CD8-positive, alpha-beta memory T cell (primary cell): ENCODE data around the gene SERTM1. TPM values are rescaled to one million over a fixed set of nuclear protein-coding genes. Genes with fewer than 3 reads are reported as not detected.

Experiments used
- CTCF ChIA-PET: fragments of 350-600 bp; sonication (Branson Sonifier 250); formaldehyde crosslinking; loops from one replicate; lab custom pipeline; 2021; ENCODE audit warnings: antibody characterized with exemption; lab: Charles Lee
- POLR2A ChIA-PET: fragments of 350-600 bp; sonication (Branson Sonifier 250); formaldehyde crosslinking; loops from one replicate; lab custom pipeline; 2021; ENCODE audit warnings: antibody characterized with exemption; lab: Charles Lee
- DNase-seq, 5 donors: peaks; one replicate each; pipeline versions ENCODE4 v3.0.0 to v3.0.0-alpha.2; 2020 to 2022; ENCODE audit warnings: mixed read lengths in 1 of 5
- H3K27ac ChIP-seq: one replicate; pipeline ENCODE4 v1.7.0; 2013; ENCODE audit warnings: low read depth, mild to moderate bottlenecking, low read length, moderate library complexity
- H3K27me3 ChIP-seq: 2 replicates; pipeline ENCODE4 v1.7.0; 2013; ENCODE audit warnings: low read length, mild to moderate bottlenecking; ENCODE audit not compliant: insufficient read depth, poor library complexity, severe bottlenecking
- H3K36me3 ChIP-seq: 2 replicates; pipeline ENCODE4 v1.7.0; 2013; ENCODE audit warnings: mild to moderate bottlenecking, low read length, moderate library complexity; ENCODE audit not compliant: insufficient read depth
- H3K4me1 ChIP-seq: 2 replicates; pipeline ENCODE4 v1.7.0; 2013; ENCODE audit warnings: mild to moderate bottlenecking, low read length, moderate library complexity; ENCODE audit not compliant: insufficient read depth
- H3K4me3 ChIP-seq: 2 replicates; pipeline ENCODE4 v1.7.0; 2013; ENCODE audit warnings: mild to moderate bottlenecking, low read length
- H3K9me3 ChIP-seq: 2 replicates; pipeline ENCODE4 v1.7.0; 2013; ENCODE audit warnings: mild to moderate bottlenecking, low read length
- H3K27ac Mint-ChIP-seq, 8 donors: one replicate each; pipeline ENCODE4 v1.8.0; 2020 to 2021; ENCODE audit warnings: mixed read lengths in 8 of 8, mild to moderate bottlenecking in 6 of 8, inconsistent platforms in 3 of 8, moderate library complexity in 3 of 8
- H3K27me3 Mint-ChIP-seq, 2 donors: one replicate each; pipeline ENCODE4 v1.8.0; 2020 to 2021; ENCODE audit warnings: mixed read lengths in 2 of 2, mild to moderate bottlenecking in 1 of 2, moderate library complexity in 1 of 2
- H3K36me3 Mint-ChIP-seq, 3 donors: one replicate each; pipeline ENCODE4 v1.8.0; 2020 to 2021; ENCODE audit warnings: mixed read lengths in 3 of 3, inconsistent platforms in 1 of 3, mild to moderate bottlenecking in 1 of 3
- H3K4me1 Mint-ChIP-seq, 3 donors: one replicate each; pipeline ENCODE4 v1.8.0; 2020 to 2021; ENCODE audit warnings: mixed read lengths in 3 of 3, inconsistent platforms in 1 of 3, mild to moderate bottlenecking in 1 of 3
- H3K4me3 Mint-ChIP-seq, 7 donors: one replicate each; pipeline ENCODE4 v1.8.0; 2020 to 2021; ENCODE audit warnings: mixed read lengths in 7 of 7, mild to moderate bottlenecking in 6 of 7, moderate library complexity in 4 of 7, inconsistent platforms in 2 of 7
- H3K9me3 Mint-ChIP-seq, 5 donors: one replicate each; pipeline ENCODE4 v1.8.0; 2020 to 2022; ENCODE audit warnings: mixed read lengths in 5 of 5, mild to moderate bottlenecking in 3 of 5, moderate library complexity in 2 of 5, inconsistent platforms in 1 of 5
- polyA plus RNA-seq: library from polyadenylated mRNA; unstranded; fragments of 300-500 nt; fragmentation: Illumina TruSeq; gene quantifications from one replicate; pipeline ENCODE4 v1.2.3, GENCODE V29; 2021
- total RNA-seq, 2 experiments: library from RNA; stranded (reverse); gene quantifications; one replicate each; pipeline ENCODE4 v1.2.3, GENCODE V29; 2021

The SERTM1 gene
- total and polyA plus RNA-seq, 3 experiments from 2014 or later, result not detected

DNA sequence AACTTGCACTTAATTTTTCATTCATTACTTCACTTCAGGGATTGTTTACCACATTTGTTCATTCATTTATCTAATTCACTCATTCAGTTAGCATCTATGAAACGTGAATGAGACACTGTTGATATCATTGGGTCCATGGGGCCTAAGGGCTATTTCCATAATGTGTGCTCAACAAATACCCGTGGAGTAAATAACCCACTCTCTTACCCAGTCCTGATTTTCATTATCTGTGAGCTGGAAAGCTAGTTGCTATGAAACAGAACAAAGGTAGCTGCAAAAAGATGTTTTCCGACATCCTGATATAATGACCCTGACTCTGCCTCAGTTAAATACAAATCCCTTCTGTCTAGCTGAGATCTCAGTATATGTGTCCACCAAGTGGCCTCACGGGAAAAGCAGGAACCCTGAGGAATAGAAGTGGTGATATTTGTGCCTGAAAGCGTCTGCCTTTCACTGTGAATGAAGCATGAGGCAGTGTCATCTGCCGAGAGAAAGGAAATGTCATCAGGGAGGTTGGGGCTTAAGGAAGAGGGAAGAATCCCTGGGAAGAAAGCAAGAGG lies 63.8 kb downstream of the SERTM1 start:
- peaks cover 0 to 3% of the 10 kb centered on the region in 2 donors for H3K27me3 Mint-ChIP-seq
- H3K36me3 Mint-ChIP-seq, result no peaks in the 10 kb centered on the region
- no peak for DNase-seq
- no peak overlapping the region for H3K27ac Mint-ChIP-seq
- Histone ChIP-seq H3K27me3 (no peaks in the 10 kb centered on the region), H3K4me1 (no peaks in the 10 kb centered on the region), H3K9me3 (no peaks in the 10 kb centered on the region), H3K27ac (no peak overlapping the region), H3K4me3 (no peak overlapping the region), H3K36me3 (no peaks in the 10 kb centered on the region)
- POLR2A ChIA-PET, result no interaction called here
- H3K9me3 Mint-ChIP-seq, result no peaks in the 10 kb centered on the region
- CTCF ChIA-PET, result no interaction called here
- H3K4me3 Mint-ChIP-seq, result no peak overlapping the region
- no peaks in the 10 kb centered on the region for H3K4me1 Mint-ChIP-seq

DNA sequence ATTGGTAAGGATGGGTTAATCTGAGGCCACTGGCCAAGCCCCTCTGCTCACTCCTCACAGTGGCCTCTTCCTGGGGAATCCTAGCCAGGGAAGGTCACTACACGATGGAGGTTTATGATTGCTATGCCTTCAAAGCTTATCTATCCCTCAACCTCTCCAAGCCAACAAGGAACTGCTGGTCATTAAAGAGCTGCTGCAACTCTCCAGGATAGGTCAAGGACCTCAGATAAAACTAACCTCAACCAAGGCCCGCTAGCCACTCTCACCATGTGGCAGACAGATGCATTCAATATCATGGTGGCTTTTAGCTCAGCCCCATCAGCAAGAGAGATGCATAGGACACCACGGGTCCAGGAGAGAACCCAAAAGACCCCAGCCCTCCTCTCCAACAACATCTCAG lies 71.6 kb downstream of the SERTM1 start:
- Histone ChIP-seq H3K4me1 (no peaks in the 10 kb centered on the region), H3K27me3 (no peaks in the 10 kb centered on the region), H3K36me3 (no peaks in the 10 kb centered on the region), H3K9me3 (no peaks in the 10 kb centered on the region), H3K4me3 (no peak overlapping the region), H3K27ac (no peak overlapping the region)
- CTCF ChIA-PET, result interaction anchor here (0.8 to 1.0 kb wide), 2 partner anchors 10 to 32 kb away, joined by 3 read pairs; no protein-coding TSS in a partner anchor
- no peaks in the 10 kb centered on the region for H3K36me3 Mint-ChIP-seq
- H3K9me3 Mint-ChIP-seq, result peaks cover 0 to 3% (median 0%) of the 10 kb centered on the region in 5 donors
- DNase-seq, result no peak
- no peak overlapping the region for H3K27ac Mint-ChIP-seq
- H3K4me3 Mint-ChIP-seq, result no peak overlapping the region
- POLR2A ChIA-PET, result no interaction called here
- H3K27me3 Mint-ChIP-seq, result peaks cover 3 to 5% of the 10 kb centered on the region in 2 donors
- no peaks in the 10 kb centered on the region for H3K4me1 Mint-ChIP-seq

- H3K4me3 Mint-ChIP-seq, result no peak overlapping the region
Measured at GRCh38 chr13:36746051-36746450, 72.2 kb downstream of the SERTM1 start.

More at GRCh38 chr13:36746051-36746450, 72.2 kb downstream of the SERTM1 start:
- DNase-seq, result no peak
- H3K36me3 Mint-ChIP-seq, result no peaks in the 10 kb centered on the region
- H3K4me1 ChIP-seq, result no peaks in the 10 kb centered on the region
- ChIA-PET POLR2A (no interaction called here), CTCF (no interaction called here)
- no peaks in the 10 kb centered on the region for H3K36me3 ChIP-seq
- no peaks in the 10 kb centered on the region for H3K27me3 ChIP-seq
- H3K27me3 Mint-ChIP-seq, result peaks cover 3 to 5% of the 10 kb centered on the region in 2 donors
- H3K9me3 ChIP-seq, result no peaks in the 10 kb centered on the region
- H3K27ac ChIP-seq, result no peak overlapping the region
- H3K4me1 Mint-ChIP-seq, result no peaks in the 10 kb centered on the region
- no peak overlapping the region for H3K4me3 ChIP-seq
- peaks cover 0 to 3% (median 2%) of the 10 kb centered on the region in 5 donors for H3K9me3 Mint-ChIP-seq
- no peak overlapping the region for H3K27ac Mint-ChIP-seq

Other genes starting within 250 kb of the SERTM1 start
- gene CCNA1, start 241.5 kb upstream of the SERTM1 start, total RNA-seq, result not detected
- not detected for gene CCNA1, start 241.5 kb upstream of the SERTM1 start, polyA plus RNA-seq
- 10 to 100 TPM; 10.2 to 11.7 TPM for gene RFXAP, start 145.2 kb downstream of the SERTM1 start, total RNA-seq
- gene RFXAP, start 145.2 kb downstream of the SERTM1 start, polyA plus RNA-seq, result 3.3 TPM
- not detected for gene SMAD9, start 246.2 kb downstream of the SERTM1 start, total RNA-seq
- not detected for gene SMAD9, start 246.2 kb downstream of the SERTM1 start, polyA plus RNA-seq